Measurements from ENCODE around the gene ZNHIT1.

ZNHIT1 gene

GRCh38 chr7:101217388-101218235 lies at the start of gene ZNHIT1, which contains the start of gene PLOD3:
Gene ZNHIT1 (plus strand): TSS chr7:101218165. CDS start chr7:101218196, 31 bp downstream.
Gene PLOD3 (minus strand): TSS chr7:101217581. CDS start chr7:101217274, 307 bp downstream.
- peak within 1 kb of the TSS; percentile 95 for H3K4me3 ChIP-seq (ENCODE audit: low read depth, low read length)
- in situ Hi-C loops (cut with HindIII; ENCODE audit: low sequenced_read_pairs): no loop called here
- TF ChIP-seq, protein P1, sequence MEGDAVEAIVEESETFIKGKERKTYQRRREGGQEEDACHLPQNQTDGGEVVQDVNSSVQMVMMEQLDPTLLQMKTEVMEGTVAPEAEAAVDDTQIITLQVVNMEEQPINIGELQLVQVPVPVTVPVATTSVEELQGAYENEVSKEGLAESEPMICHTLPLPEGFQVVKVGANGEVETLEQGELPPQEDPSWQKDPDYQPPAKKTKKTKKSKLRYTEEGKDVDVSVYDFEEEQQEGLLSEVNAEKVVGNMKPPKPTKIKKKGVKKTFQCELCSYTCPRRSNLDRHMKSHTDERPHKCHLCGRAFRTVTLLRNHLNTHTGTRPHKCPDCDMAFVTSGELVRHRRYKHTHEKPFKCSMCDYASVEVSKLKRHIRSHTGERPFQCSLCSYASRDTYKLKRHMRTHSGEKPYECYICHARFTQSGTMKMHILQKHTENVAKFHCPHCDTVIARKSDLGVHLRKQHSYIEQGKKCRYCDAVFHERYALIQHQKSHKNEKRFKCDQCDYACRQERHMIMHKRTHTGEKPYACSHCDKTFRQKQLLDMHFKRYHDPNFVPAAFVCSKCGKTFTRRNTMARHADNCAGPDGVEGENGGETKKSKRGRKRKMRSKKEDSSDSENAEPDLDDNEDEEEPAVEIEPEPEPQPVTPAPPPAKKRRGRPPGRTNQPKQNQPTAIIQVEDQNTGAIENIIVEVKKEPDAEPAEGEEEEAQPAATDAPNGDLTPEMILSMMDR (IDR thresholded peaks at IDR 0.05; ENCODE audit: low read depth, low read length, missing control alignments): no peak
- DNase-seq (ENCODE audit: low read depth): peak; percentile 97

- in situ Hi-C loops (cut with HindIII; ENCODE audit: low sequenced_read_pairs): no loop called here
- H3K4me3 ChIP-seq (ENCODE audit: low read depth, low read length): no peak overlapping the region
- TF ChIP-seq, protein P1 (IDR thresholded peaks at IDR 0.05; ENCODE audit: low read depth, low read length, missing control alignments): no peak
Measured at GRCh38 chr7:101168412-101169049, 49.4 kb upstream of the ZNHIT1 start.

DNA sequence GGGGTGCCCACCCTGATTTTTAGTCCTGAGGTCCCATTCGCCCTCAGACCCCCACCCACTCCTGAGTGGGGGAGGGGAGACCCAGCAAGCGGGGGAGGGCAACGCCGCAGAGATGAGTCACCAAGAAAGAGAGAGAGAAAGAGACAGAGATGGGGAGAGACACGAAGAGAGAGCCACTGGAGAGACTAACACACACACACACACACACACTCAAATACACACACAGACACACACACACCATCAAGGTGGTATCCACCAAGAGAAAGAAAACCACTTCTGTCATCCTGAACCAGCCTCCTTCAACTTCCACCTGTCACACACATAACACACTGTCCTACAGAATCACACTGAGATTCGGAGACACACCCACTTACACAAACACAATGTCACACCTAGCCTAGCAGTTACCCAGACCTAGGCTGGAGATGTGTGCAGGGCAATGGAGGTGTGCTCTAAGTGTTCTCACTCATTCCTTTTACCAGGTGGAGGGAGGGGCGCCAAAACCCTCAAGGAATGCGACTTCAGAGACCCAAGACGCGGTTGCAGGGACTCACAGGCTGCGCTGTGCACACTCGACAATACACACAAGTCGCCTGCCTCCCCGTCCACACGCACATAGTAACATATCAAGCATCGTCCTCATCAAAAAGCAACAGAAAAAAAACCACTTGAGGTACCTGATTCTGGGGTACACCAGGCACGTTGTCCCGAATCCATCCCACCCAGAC lies 48.7 kb upstream of the ZNHIT1 start:
- TF ChIP-seq, protein P1 (IDR thresholded peaks at IDR 0.05; ENCODE audit: low read depth, low read length, missing control alignments): no peak
- no peak for DNase-seq (ENCODE audit: low read depth)
- H3K4me3 ChIP-seq (ENCODE audit: low read depth, low read length): no peak overlapping the region
- in situ Hi-C loops (cut with HindIII; ENCODE audit: low sequenced_read_pairs): no loop called here

More at GRCh38 chr7:101168412-101169049, 49.4 kb upstream of the ZNHIT1 start:
- no peak for DNase-seq (ENCODE audit: low read depth)

DNA sequence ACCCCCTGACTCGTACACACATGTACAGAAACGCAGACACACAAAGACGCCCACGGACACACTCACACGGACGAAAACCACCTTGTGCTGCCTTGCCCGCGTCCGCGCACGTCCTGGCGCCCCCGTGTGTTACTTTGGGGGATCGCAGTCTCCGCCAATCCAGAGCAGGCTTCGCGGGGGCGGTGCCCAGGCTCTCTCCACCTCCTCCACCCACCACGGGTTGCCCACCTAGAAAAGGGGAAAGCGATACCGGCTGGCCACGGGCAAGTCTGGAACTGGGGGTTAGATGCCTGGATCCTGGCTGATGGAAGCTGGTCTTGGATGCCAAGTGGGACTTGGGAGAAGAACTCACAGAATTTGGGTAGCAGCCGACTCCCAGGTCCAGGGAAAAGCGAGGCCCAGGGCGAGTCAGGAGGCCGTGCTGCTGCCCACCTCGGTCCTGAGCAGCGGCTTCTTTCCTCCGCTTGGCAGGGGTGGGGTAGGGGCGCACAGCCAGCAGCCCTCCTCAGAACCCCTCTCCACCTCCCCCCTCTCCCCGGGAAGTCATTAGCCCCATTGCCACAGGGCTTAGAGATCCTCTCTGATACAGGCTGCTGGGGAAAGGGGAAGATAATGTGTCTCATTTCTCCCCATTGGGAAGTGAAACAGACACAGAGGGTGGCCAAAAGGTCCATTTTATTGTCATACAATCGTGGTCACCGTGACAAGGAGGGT lies 48.0 kb upstream of the ZNHIT1 start:
- no peak for DNase-seq (ENCODE audit: low read depth)

GRCh38 chr7:101170617-101171441 lies 47.1 kb upstream of the ZNHIT1 start:
- no peak for DNase-seq (ENCODE audit: low read depth)
- H3K4me3 ChIP-seq (ENCODE audit: low read depth, low read length): no peak overlapping the region
- TF ChIP-seq, protein P1 (IDR thresholded peaks at IDR 0.05; ENCODE audit: low read depth, low read length, missing control alignments): no peak
- in situ Hi-C loops (cut with HindIII; ENCODE audit: low sequenced_read_pairs): no loop called here

More for the DNA sequence above, 48.0 kb upstream of the ZNHIT1 start:
- no peak overlapping the region for H3K4me3 ChIP-seq (ENCODE audit: low read depth, low read length)
- TF ChIP-seq, protein P1 (IDR thresholded peaks at IDR 0.05; ENCODE audit: low read depth, low read length, missing control alignments): peak; percentile 95
- in situ Hi-C loops (cut with HindIII; ENCODE audit: low sequenced_read_pairs): no loop called here
